Measurements from ENCODE around the gene C2CD4C.

The C2CD4C gene

GRCh38 chr19:379796-380195 lies 29.2 kb downstream of the C2CD4C start:
- FAIRE-seq: no peak

DNA sequence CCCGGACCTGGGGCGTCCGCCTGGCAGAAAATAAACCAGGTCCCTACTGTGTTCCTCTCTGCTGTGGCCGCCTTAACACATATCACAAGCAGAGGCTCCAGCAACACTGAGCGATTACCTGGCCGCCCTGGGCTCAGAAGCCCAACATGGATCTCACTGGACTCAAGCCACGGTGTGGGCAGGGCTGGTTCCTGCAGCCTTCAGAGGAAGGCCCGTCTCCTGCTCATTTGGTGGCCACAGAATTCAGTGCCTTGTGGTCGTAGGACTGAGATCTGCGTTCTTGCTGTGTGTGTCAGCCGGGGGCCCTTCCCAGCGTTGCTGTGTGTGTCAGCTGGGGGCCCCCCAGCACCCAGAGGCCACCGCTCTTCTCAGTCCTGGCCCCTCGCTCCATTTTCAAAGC lies 30.2 kb downstream of the C2CD4C start:
- FAIRE-seq: no peak

DNA sequence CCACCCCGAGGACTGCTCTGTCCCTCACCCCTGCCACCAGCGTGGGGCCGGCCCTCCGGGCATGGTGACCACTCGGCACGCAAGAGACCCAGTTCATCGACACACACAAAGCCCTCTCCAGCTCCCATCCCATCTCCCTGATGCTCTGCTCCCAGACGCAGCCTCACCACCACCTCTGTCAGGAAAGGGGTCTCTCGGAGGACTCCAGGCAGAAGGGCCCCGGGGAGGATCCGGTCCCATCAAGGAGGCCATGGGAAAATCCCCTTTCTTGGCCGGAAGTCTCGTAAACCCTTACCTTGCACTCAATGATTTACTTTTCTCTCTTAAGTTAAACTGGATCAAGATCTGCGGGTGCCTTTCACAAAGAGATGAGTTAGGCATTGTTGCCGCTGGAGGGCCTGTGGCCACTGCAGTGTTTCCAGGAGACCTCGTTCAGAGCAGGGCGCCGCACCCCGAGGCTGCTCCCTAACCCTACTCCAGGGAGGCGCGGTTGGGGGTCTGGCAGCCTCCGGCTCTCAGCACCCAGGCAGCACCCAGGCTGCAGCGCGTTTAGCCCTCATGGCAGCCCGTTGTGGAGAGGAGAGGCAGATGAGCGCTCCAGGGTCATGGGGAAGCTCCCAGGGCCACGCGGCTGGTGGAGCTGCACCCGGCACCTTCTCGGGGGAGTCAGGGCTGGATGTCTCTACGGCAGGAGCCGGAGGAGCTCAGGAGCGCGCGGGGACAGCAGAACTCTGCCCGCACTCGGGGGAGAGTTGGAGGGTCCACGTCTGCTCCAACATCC lies 31.0 kb downstream of the C2CD4C start:
- FAIRE-seq: no peak

- no peak for FAIRE-seq
These were observed 32.9 kb downstream of the C2CD4C start for GRCh38 chr19:376111-376470.

GRCh38 chr19:375395-376110 lies 33.4 kb downstream of the C2CD4C start:
- FAIRE-seq: no peak

GRCh38 chr19:374886-375235 lies 34.1 kb downstream of the C2CD4C start:
- FAIRE-seq: no peak

DNA sequence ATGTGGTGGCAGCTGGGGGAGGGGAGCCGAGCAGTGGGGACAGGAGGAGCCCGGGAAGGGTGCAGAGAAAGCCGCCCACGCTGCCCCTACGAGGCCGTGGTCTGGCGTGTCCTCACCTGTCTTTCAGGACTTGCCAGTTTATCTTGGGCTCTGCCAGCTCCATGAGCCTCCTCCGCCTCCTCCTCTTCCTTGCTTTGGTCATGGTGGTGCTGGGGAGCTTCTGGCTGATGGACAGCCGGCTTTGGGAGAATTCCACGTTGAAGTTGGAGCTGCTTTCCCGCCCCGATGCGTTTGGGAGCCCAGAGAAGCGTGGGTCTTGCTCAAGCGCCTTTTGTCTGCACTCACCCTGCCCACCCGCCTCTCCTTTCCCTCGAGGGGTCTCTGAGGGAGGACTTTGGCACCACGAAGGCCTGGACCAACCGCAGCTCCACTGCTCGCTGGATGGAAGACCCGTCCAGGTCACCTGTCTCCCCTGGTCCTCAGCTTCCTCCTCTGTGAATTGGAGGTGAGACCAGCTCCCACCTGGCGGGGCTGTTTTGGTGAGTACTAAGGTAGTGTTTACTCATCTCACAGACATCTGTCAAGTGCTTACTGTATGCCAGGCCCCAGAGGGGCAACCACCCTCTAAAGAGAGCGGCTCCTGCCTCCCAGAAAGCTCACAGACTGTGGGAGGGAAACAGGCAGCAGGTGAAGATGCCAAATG lies 34.6 kb downstream of the C2CD4C start:
- no peak for FAIRE-seq

DNA sequence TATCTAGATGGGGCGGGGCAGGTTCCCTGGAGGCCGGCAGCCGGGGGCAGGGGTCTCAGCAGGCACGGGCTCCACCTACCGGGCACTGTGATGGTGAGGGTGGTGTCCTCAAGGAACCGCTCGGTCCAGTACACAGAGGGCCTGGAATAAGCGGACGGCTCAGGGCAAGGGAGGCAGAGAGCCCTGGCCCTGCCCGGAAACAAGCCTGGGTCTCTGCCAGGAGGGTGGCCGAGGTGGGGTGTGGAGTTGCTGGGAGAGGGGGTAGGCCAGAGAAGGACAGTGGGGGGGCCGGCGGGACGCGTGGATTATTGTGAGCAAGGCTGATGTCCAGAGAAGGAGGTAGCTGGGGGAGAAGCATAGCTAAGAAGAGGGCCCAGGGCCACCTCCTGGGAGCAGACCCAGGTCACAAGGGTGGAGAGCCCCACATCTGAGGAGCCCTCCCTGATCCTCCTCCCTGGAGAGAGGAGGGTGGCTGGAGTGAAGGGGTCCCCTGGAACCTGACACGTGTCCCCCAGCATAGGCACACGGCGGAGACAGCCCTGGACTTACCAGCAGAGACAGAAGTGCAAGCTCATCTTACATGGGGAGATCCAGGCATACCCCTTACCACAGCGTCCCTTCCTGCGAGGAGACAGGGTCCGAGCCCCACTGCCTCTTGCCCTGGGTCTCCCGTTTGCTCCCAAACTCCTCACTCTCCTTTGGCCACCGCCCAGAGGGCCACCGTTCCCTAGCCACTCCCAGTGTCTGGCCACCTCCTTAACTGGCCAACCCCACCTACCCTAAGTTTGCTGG lies 35.4 kb downstream of the C2CD4C start:
- no peak for FAIRE-seq

DNA sequence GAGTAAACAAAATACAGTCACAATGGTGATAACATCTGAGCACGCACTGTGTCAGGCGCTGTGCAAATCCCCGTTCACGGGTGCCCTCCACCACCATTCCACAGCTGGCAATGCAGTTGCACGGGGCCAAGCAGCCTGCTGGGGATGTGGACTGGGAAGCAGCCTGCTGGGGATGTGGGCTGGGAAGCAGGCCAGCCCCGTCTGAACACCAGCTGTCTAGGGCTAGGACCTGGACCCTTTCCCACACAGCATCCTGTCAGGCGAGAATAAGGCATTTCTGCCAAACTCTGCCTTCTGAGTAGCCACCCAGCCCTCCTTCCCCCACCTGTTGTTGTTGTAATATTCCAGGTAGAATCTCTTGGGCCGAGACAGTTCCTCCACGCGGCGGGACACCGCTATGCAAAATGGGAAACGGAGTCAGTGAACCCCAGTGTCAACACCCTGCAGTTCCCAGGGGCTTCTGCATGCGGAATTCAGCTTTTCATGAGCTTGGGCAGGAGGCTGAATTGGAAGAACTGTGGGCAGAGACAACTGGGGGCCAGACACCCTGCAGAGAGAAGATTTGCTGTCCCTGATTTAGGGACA lies 36.5 kb downstream of the C2CD4C start:
- FAIRE-seq: no peak

DNA sequence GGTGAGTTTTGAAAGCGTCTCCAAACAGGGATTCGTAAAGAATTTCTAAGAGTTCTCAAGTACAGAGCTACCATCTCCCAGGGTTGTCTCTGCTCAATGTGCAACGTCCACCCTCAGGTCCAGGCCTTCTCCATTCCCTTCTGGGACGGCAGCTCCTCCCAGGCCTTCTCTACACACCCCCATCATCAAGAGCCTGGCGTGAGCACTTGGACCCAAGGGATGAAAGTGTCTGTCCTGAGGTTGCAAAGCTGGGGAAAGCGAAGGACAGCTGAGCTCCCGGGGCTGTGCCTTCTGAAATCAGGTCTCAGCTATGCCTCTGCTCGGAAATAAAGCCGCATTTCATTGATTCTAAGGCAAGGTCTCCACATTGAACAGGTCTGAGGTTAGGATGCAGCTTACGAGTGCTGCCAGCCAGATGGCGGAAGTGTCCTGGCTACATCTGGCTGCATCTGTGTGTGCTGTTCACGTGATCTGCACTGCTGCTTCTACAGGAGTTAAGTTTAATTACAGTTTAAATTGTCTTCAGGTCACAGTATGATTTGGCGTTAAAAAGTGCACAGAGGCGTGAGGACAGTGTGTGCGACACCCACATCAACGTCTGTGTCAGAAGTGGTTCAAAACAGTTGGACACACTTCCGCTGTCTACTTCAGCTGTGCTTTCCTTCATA lies 37.3 kb downstream of the C2CD4C start:
- no peak for FAIRE-seq

DNA sequence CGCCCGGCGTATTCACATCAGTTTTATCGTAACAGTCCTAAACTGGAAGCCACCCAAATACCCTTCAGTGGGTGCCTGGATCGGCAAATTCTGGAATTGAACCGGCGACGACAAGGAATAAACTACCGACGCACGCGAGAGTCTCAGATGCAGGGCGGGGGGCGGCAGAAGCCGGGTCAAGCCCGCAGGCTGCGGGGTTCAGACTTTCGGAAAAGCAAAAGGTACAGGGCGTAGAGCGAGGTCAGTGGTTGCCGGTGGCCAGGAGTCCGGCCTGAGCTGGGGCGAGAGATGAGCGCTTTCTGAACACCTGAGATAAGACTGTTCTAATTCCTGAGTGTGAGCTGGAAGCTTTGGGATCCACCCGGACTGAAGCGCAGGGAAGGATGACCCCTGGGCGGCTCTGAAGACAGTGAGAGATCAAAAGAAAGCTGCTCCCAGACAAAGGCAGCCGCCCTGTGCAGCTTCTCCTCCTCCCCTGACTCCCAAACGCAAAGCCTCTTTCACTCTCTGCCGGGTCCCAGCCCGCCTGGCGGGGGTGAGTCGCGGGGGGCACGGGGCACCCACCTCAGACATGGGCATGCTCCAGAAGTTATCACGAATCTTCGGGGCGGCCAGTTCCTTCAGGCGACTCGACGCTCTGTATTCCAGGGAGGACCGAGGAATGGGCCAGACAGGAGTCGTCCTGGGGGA lies 38.2 kb downstream of the C2CD4C start:
- no peak for FAIRE-seq

DNA sequence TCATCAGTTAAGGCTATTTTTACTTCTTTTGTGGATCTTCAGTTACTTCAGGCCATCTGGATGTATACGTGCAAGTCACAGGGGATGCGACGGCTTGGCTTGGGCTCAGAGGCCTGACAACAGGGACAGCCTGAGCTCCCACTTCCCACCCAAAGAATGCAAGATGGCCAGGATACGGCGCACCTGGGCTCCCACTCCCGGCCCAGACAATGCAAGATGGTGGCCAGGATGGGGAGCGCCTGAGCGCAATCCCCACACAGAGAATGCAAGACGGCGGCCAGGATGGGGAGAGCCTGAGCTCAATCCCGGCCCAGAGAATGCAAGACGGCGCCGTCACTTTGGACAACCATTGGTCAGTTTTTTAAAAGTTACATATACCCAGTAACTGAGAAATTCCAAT lies 39.1 kb downstream of the C2CD4C start:
- FAIRE-seq: no peak

DNA sequence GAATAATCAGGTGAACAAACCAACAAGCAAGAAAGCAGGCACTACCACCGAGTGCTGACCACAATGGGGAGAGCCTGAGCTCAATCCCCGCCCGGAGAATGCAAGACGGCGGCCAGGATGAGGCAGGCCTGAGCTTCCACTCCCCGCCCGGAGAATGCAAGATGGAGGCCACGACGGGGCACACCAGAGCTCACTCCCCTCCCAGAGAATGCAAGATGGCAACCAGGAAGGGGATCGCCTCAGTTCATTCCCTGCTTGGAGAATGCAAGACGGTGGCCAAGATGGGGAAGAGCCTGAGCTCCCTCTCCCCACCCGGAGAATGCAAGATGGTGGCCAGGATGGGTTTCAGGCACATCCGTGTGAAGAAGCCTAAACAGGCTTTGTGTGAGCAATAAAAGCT lies 39.7 kb downstream of the C2CD4C start:
- FAIRE-seq: no peak

- FAIRE-seq: no peak
These were observed 40.3 kb downstream of the C2CD4C start for GRCh38 chr19:368630-369024.

DNA sequence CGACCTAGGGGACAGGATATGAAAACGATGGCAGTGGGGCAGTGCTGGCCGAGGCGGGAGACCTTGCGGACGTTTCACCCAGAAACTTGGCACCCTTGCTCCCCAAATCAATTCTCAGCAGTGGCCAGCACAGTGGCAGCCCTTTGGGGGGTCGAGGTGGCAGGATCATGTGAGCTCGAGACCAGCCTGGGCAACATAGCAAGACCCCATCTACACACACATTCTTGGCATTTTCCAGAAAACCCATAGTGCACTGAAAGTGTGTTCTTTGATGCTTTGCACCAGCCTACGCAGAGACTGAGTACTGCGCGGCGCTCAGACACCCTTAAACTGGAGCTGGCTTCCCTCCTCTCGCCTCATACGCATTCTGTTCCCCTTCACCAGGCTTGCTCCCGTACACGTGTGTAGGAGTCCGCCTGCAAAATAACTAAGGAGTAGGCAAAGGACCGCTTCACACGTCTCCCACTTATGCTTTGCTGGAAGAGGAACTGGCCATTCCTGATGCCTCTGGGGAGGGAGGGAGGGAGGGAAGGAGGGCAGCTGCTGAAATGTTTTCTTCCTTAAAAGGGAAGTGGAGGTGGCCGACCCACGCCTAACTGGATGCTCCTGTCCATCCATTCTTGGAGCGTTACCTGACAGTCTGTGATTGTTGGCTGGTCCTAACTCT lies 40.9 kb downstream of the C2CD4C start:
- no peak for FAIRE-seq

DNA sequence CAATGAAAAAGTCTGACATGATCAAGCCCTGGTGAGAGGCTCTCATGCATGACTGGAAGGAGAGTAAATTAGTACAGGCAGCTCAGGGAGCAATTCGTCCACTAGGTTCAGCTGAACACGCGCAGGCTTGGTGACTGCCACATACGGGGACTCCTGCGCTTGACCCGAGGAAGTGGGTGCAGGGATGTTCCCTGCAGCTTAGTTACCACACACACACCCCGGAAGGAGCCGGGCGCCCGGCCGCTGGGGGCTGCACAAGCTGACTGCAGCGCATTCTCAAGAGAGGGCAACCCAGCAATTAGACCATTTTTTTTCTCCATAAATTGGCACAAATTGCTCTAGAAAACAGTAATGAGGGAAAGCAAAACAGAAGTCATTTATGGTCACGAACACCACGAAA lies 41.4 kb downstream of the C2CD4C start:
- no peak for FAIRE-seq

- FAIRE-seq: no peak
These were observed 42.0 kb downstream of the C2CD4C start for GRCh38 chr19:366951-367350.

DNA sequence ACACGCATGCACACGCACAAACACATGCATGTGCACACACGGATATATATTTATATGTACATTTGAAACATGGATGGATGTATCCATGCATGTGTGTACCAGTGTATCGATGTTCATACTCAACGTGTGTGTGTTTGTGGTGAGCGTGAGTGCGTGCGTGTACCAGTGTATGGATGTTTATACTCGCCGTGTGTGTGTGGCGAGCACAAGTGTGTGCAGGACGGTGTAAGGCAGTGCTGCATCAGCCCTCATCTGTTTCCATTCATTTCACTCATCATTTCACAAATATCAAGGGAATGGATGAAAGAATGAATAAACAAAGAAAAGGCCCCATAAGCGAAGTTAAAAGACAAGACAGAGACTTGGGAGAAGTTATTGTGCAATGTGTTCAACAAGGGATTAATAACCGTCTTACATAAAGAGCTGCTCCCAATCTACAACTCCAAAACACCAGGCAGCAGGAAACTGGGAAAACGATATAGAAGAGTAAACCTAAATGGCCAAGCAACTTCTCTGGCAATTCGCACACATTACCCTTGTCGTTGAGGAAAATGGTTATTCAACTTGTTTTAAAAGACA lies 42.7 kb downstream of the C2CD4C start:
- FAIRE-seq: no peak

DNA sequence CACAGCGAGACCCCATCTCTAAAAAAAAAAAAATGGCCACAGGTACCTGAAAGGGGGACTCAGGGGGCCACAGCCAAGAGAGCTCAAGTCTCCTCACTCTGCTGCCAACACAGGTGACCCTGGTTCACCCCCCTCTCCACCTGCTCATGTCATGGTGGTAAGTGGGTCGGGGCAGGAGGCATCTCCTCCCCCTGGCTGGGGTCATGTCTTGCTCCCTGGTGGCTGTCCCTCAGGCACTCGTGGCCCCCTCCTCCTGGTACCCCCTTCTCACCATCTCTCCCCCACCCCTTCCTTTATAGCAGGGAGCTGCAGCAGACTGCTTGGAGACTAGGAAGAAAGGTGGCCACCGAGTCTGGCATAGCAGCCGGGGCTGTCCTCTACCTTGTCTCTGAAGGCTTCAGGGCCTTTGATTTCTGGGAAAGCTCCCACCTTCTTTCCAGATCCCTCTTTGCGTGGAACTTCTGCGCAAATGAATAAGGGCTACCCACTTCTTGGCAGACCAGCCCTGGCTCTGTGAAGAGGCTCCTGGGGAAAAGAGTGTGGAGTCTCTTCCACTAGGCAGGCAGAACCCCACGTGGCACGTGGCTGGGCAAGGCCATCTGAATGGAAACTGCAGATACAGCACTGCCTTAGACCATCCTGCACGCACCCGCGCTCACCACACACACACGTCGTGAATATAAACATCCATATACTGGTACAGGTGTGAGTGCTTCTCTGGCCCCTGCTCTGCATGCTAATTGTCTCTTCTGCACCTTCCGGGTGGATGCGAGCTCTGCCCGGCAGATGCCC lies 44.3 kb downstream of the C2CD4C start:
- FAIRE-seq: no peak

GRCh38 chr19:362683-363082 lies 46.3 kb downstream of the C2CD4C start:
- no peak for FAIRE-seq

Data from endometrium (tissue), 2 donors.